ENCODE data around the gene CTU2. TPM values are rescaled to one million over a fixed set of nuclear protein-coding genes. Genes with fewer than 3 reads are reported as not detected.

Gene CTU2
- total RNA-seq, 1 donor from 2014 or later: 10.8 TPM

DNA sequence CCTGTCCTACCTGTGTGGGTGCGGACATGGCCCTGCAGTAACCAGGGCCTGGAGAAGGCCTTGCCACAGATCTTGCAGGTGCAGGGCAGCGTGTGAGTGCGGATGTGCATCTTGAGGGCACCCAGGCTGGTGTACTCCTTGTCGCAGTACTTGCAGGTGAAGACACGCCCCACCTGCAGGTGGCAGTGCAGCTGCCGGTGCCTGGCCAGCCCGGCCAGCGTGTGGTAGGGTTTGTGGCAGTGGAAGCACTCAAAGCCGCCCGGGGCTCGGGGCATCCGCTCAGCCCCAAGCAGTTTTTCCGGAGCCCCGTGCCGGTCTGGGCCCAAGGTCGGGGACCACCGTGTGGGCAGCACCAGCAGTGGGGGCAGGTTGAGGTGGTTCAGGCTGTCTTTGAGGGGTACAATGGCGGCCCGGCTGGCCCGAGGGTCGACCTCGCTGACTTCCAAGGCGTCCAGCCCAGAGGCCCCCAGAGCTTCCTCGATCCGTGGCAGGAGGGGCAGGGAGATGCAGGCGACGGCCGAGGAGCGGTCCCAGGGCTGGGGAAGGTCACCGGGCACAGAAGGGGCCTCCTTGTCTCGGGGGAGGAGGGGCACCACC, 25.1 kb upstream of the CTU2 start:
- no peak for DNase-seq (ENCODE audit: low spot score)

DNA sequence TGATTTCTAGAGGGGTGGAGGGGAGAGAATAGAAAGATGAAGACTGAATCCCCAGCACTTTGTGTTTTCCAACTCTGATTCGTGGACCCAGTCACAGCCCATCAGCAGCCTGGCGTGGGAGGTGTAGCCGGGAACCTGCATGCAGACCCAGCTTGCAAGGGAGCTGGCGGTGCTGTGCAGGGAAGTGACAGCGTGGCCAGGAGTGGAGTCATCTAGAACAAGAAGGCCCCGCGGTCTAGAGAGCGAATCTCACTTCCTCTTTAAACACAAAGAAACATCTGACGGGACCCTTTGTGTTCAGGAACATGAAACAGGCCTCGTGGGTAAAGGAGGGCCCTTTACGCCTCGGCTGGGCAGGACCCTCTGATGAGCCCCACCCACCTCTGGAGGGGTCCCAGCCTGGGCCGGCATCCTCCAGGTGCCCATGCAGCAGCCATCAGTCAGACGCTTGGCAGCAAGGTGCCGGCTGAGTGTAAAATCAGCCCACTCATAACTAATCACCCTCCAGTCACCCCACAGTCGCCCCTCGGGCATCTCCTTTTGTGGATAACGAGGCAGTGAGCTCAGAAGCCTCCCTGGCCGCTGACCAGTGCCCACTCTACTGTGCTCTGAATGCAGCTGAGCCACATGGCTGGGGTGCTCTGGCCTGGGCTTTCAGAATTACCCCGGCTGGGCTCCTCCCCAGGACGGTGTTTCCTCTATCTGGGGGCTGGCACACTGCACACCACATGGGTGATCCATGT, 24.4 kb upstream of the CTU2 start:
- no peak for DNase-seq (ENCODE audit: low spot score)

DNA sequence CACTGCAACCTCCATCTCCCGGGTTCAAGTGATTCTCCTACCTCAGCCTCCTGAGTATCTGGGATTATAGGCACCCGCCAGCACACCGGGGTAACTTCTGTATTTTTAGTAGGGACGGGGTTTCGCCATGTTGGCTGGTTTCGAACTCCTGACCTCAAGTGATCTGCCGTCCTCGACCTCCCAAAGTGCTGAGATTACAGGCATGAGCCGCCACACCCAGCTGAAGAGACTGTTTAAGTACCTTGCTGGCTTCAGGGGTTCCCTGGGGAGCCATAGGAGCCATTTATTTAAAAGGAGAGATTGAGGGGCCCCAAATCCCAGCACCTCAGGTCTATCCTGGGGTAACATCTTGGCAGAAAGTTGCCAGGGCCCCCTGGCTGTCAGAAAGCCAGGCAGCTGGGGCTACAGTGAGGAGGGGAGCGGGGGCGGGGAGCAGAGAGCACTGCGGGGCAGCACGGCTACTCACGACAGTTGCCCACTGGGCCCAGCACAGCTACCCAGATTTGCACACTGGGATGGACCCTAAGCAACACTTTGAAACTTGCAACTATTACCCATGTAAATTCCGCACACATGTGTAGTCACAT, 21.6 kb upstream of the CTU2 start:
- no peak for DNase-seq (ENCODE audit: low spot score)

DNA sequence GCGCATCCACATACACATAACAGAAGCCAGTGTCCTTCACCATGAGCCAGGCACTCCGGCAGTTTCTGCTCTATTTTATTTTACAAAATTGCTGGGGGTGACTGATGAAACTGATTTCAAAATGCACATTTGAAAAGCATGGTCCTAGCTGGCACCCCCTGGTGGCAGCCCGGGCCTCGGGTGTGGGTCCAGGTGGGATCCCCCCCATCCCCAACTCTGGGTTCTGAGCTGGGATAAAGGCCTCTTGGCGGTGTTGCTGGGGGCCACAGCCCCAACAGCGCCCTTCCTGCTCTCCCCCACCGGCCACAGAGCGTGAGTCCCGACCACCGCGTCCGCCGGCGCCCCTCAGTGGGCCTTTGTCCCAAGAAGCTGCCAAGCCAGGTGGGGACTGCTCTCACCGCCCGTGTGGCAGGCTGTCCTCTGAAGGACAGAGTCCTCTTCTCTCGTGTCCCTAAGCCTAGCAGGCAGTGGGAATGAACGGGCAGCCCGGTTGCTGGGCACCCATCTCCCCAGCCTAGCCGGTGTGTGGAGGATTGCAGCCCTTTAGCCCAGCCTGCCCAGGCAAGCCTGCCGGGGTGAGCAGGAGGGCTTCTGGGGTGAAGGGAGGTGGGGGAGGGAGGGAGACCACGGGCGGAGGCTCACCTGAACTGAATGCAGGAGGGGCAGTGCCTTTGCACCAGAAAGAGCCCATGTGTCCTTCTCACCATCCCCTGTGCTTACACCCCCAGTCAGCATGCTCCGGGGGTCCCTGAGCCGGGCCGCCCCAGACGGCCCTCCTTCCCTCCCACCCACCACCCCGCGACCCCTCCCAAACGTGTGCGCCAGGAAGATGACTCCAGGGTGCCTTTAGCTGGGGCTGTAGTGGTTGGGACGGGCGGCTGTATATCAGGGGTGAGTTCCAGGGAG, 20.9 kb upstream of the CTU2 start:
- no peak for DNase-seq (ENCODE audit: low spot score)

DNA sequence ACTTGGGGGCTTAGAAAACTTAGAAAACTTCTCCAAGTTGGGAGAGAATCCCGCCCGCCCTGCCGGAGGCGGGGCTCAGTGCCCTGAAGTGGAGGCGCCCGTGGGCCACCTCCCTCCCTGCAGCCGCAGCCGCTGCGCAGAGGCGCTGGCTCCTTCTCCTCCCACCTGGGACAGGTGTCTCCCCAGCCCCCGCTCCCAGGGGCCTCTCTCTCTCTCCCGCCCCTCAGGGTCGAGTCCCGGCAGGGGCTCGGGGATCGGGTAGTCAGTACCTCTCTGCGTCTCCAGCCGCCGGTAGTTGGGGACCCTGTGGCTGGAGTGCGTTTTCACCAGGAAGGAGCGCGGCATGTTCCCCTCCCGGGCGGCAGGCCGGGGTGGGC, 20.3 kb upstream of the CTU2 start:
- no peak for DNase-seq (ENCODE audit: low spot score)

DNA sequence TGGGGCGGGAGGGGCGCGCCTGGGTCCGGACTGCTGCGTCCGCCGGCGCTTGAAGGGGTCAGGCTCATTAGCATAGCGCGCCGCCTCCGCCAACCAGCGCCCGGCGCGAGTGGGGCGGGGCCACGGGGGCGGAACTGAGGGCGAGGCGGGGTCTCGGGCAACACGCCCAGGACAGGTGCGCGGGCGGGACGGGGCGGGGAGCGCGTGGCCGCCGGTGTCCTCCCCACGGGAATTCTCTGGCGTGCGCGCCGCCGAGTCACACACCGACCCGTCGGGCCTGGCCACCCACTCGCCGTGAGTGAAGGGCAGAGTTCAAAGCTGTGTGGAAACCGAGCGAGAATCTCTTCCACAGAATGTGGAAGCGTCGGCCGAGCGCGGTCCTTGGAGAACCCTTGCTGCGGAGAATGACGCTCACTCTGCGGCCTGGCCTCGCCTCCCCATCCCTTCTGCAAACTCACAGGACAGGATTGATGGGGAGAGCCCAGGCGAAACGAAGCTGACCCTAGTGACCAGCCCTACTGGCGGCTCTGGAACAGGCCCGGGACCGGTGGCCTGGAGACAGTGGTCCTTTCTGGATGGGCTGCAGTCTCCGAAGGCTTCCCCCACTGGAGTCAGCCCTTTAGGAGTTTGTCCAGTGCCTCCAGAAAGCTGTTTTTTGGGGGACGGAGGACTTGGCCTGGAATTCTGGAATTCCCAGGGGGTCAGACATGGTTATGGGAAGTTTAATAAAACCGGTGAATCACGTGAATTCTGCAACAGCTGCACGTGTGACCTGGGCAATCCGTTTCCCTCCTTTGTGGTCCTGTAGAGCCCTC, 19.7 kb upstream of the CTU2 start, which contains the start of gene SNAI3:
Gene SNAI3, minus strand, starts transcription at position 69 of the 815 bp plus-strand sequence. CDS start 101 bp downstream, outside the sequence.
- DNase-seq (ENCODE audit: low spot score): peak; percentile 64

DNA sequence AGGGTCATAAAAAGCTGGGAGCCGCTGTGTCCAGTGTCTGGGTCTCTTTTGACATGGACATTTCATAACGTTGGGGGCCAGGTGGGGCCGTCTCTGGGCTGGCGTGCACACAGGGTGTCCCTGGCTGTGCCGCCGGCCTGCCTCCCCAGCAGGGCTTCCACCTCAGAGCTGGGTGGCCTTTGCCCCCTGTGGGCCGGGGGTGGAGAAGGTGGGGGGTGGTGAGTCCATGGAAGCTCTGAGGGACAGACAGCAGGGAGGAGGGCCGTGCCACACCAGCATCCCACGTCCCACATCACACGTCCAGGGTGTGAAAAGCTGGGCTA, 19.1 kb upstream of the CTU2 start:
- DNase-seq (ENCODE audit: low spot score): no peak

DNA sequence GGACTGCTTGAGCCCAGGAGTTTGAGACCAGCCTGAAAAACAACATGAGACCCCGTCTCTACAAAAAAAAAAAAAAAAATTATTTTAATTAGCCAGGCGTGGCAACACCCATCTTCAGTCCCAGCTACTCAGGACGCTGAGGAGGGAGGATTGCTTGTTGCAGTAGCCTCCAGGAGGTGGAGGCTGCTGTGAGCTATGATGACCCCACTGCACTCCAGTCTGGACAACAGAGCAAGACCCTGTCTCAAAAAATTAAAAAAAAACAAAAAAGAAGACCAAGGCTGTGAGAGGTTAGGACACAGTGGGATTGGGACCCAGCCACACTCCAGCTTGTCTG, 18.7 kb upstream of the CTU2 start:
- no peak for DNase-seq (ENCODE audit: low spot score)

DNA sequence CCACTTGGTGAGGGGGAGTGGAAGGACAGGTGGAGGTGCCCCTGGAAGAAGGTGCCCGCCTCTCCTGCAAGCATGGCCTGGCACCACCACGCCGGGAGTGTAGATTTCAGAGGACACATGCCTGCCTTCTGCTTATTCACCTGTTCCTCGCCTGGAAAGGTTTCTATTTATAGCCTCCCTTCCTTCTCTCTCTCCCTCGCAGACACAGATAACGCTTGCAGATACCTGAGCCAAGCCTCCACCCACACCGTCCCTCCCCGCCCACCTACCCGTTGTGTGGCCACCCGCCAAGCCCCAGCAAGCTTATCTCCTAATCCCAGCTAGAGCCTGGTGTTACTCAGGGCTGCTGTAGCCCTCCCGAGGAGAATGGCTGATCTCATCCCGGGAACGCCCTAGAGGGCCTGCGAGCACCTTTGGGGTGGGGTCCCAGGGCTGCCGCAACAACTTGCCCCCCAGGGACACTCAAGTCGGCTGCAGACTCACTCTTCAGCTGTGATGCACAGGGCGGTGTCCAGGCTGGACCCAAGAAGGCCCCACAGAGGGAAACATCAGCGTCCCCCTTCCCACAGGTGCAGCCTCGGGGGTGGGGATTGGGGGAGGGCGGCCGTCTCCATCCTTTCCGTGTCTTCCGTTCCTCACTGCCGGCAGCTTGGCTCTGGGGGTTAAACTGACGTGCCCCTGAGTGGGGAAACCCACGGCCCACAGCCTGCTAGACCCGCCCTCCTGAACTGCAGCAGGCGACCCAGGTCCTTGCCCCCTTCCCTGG, 18.1 kb upstream of the CTU2 start:
- DNase-seq (ENCODE audit: low spot score): peak; percentile 32

DNA sequence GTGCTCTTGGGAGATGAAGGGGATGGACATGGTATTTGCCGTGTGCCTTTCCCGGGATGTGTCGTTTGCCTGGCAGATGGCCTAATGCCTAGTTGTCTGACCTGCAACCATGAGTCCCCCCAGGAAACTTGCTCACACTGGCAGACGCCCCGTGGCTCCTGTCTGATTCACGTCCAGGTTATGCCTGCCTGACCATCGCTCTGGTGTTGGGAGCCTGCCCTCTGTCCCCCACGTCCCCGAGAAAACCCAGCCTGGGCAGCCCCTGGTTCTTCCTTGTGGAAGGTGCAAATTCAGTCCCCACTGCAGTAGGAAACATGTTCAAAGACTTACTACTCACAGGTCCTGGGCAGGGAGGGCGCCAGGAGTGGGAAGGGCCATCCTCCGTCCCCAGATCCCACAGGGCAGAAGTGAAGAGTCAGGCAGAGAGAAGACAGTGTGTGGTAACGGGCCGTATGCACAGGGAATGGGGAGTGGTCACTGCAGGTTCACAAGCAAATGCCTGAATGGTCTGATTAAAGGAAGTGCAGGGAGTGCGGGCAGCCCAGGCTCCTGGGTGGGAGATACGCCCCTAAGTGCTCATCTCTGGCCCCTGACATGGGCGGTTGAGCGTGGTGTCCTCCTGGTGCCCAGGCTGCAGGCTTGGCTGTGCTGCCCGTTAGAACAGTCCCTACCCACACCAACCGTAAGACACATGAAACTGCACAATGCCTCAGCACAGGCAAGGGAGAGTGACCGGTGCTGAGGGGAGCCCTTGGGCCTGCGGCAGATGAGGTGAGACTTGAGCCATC, 15.8 kb upstream of the CTU2 start:
- no peak for DNase-seq (ENCODE audit: low spot score)

DNA sequence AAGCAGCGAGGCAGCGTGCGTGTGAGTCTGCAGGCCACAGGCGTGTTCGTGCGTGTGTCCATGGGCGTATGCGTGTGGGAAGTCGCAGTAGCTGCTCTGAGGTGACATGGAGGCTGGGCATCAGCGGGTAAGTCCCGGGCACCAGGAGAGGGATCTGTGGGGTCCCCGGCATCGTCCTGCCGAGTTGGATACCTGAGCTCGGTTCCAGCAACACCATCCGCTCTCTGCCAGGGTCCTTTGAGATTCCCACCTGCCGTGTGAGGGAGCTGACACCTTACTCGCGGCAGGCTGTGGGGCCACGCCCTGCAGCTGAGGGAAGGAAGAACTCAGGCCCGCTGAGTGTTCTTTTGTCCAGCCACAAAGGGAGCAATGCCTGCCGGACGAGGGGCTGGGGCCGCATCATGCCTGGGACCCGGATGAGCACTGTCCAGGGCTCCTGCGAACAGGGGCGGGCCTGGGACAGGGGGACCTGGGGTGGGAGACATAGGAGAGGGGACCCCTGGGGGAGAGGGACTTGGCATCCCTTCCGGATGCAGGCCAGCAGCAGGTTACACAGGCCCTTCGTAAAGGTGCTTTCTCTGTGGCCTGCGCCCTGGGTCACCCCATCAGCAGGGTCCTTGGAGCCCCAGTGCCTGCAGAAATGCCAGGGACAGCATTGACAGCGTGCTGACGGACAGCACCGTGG, 15.0 kb upstream of the CTU2 start:
- DNase-seq (ENCODE audit: low spot score): no peak

DNA sequence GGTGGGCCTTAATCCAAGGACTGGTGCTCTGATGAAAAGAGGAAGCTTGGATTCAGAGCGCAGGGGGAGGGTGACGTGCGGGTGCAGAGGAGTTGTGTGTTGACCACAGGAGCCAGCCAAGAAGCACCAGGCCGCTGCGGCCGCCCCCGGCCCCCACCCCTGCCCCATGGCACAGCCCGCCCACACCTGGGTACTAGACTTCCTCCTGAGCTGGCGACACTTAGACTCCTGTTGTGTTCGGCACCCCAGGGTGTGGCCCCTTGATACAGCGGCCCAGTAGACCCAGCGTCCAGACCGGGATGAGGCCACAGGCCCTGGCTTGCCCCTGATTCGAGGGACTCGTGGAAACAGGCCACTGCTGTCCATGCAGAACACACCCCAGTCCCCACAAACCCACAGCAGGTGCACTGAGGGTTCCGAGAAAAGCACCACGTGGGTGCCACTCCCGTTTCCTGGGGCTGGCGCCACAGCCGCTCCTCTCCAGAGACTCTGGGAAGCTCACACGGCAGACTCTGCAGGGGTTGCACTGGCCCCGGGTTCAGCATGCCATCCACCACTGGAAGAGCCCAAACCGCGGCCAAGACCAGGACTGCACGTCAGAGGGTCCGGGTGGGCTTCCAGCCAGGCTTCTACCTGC, 14.3 kb upstream of the CTU2 start:
- DNase-seq (ENCODE audit: low spot score): no peak

DNA sequence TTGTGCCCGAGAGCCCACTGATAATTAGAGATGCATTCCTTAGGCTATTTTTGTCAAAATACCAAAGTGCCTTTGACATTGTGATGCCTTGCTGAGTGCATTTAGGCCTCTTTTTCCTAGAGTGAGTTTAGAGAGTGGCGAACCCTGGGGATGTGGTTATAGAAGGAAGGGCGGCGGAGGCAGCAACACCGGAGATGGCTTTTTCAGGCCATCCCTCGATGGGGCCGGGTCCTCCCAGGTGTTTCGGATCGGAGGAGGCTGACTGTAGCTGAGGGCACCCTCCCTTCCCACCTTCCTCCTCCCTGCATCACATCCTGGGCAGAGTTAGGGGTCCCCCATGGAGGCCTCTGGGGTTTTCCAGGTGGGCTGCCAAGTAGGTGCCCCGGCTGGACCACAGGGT, 13.4 kb upstream of the CTU2 start:
- DNase-seq (ENCODE audit: low spot score): no peak

DNA sequence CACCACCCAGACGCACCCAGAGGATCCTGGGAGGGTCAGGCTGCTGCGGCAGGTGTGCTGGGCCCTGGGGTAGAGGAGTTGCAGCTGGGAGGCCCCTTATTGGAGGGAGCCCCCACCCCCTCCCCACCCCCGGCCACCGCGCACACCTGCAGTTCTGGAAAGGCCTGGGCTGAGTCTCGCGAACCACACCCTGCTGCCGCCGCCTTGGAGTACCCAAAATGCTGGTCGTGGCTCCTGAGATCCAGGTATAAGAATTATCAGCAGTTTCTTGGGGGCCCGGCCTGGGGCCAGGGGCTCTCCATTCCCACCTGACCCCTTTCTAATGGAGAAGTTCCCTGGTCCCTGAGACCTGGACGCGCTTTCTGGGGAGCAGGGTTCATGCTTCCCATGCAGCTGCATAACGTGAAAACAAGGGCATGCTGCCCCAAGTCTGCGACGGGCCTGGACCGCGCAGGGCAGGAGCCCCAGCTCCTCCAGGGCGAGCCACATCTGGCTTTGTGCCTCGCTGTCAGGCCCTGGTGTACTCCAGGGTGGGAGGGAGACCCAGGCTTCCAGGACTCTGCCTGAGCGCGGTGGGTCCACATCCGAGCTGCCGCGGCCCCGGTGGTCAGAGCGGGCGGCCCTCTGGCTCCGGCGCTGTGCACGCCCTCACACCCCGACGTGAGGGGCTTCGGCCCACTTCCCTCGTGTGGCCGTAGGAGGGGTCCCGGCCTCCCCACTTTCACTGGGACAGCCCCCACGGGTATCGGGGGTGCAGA, 12.7 kb upstream of the CTU2 start:
- no peak for DNase-seq (ENCODE audit: low spot score)

DNA sequence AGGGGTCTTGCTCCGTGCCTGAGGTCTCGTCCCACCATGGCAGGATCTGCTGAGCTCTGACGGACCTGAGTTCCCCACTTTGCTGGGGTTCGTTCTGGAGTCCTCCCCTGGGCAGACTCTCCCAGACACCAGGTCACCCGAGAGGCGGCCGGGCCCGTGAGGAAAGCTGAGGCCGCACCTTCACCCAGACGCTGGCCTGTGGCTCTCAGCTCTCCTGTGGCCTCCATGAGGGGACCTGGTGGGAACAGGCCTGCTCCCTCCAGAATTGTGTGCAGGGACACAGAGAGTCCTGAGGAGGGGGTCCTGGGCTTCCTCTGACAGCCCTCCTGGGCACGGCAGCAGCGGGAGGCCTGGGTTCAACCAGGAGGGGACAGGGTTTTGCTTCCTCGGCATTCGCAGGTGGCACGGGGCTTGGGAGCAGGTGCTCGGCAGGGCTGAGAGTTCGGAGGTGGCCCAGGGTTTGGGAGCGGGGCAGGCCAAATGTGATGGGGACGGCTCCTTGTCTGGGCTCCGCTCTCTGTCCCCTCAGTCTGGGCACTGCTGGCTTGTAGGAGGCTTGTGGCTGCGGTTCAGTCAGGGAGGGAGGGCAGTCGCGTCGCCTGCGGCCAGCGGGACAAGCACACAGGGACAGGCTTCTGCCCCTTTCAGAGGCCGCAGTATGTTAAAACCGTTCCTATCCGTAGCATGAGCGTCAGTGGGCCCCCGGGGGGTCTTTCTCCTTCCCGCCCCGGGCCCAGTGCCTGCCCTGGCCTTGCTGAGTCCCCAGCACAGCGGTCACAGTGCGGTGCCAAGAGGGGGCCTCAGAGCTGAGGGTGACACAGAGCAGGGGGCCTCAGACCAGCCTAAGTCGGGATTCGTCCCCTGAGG, 11.8 kb upstream of the CTU2 start:
- no peak for DNase-seq (ENCODE audit: low spot score)

DNA sequence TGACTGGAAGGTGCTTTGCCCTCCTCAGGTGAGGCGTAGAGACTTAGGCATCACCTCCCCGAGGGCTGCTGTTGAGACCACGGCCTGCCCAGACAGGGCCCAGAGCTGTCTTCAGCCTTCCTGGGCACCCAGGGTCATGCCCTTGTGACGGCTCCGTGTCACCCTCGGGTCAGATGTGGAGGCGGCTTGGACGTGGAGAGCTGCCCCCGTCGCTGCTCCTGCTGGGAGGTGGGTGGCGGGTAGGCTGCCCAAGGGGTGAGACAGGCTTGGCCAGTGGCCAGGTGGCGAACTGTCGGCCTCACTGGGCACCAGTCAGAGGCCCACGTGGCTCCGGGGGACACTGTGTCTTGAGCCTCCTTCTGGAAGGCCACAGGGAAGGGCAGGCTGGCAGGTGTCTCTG, 11.1 kb upstream of the CTU2 start:
- no peak for DNase-seq (ENCODE audit: low spot score)

DNA sequence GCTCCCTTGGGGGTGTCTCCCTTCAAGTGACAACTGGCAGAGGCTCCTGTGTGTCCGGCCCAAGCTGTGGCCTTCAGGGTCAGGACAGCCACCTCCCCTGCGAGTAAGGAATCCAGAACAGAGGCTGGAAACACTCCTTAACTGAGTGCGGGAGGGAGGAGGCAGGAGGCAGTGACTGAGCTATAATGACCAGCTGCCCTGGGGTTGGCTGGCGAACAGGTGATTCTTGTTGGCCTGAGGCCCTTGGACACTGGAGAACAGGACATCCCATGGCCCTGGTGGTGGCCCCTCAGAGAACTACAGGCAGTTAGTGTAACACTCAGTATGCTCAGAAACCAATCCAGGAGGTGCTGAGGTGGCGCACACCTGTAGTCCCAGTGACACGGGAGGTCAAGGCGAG, 10.6 kb upstream of the CTU2 start:
- no peak for DNase-seq (ENCODE audit: low spot score)

Data from umbilical cord (tissue), 2 donors.